Stimulated activated CD4-positive, alpha-beta T cell treated with anti-CD3 and anti-CD28 coated beads, Interleukin-2, amount 100 ng/mL, for 48 hours (primary cell): Measurements from ENCODE around the gene WDR73.
"Not testable (repeated sequence)": the region's sequence is repeated elsewhere in the genome, so short reads cannot be mapped to it uniquely, and the experiment has no call there.

Experiments
- DNase-seq, 2 donors: peaks; one replicate each; pipeline ENCODE4 v3.0.0-alpha.2; 2020

Gene WDR73

DNA sequence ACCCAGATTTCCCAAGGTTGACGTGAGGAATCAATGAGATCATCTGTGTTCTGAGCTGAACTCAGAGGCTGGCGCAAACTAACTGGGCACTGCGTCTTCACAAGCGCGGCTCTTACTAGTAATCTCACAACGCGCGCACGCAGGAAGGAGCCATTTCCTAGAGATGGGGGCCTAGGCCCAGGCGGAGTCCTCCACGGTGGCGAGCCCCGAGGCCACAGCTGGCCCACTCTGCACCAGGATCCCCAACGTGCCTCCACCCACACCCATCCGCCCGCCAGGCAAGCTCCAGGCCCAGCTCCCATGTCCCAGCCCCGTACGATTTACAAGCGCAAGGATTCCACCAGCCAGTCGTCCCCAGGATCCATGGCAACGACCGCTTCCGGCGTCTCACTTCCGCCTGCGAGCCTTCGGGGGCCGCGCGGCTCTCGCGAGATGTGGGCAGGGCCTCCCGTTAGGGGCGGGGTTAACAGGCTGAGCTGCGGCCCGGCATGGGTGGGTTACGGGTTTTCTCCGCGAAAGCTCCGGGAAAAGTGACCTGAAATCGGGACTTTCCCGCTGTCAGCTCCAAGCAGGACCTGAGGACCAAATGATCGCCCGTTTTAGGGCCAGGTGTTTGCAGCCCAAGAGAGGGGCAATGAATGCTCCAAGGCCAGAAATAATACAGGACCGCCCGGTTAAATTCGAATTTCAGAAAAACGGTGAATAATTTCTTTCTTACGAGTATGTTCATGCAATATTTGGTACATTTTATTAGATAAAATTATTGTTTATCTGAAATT, at the start of gene WDR73:
Gene WDR73, minus strand, starts transcription at position 374 of the 779 bp plus-strand sequence. Its CDS starts 9 bp downstream, at position 365.
- peak; percentile 97 for DNase-seq

DNA sequence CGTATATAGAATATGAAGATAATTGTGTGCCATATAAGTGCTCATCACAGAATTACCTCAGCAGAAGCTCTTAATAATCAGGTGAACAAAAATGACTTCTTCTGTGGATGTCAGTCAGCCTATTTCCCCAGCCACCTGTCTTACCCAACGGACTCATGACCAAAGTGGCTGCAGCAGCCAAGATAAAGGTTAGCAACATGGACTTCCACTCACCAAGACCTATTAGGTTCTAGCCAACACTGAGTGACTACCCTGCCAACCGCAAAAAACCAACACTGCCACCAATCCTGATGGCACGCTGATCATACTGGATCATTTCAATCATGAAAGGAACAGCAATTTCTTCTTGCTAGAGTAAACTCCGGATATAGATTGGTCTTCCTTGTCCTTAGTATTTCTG, 49.7 kb upstream of the WDR73 start:
- DNase-seq: no peak

DNA sequence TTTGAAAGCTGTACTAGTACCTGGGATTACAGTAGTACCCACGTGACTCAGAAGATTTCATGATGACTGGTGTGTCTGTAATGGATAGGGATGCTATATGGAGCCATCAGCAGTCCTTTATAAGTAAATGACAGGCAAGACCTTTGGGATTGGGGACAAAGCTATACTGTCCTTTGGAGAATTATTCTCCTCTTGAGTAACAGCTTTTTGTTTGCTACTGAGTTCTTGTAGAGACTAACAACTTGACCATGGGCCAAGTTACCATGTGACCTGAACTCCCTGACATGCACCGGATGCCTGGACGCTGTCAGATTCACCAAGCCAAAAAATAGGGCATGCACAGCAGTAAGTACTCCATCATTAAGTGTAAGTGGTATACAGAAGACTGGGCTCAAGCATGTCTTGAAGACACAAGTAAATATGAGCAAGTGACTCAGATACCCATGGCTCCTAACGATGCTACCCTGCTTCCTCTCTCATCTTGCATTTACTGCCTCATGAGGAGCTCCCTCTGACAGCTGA, 48.9 kb upstream of the WDR73 start:
- no peak for DNase-seq

DNA sequence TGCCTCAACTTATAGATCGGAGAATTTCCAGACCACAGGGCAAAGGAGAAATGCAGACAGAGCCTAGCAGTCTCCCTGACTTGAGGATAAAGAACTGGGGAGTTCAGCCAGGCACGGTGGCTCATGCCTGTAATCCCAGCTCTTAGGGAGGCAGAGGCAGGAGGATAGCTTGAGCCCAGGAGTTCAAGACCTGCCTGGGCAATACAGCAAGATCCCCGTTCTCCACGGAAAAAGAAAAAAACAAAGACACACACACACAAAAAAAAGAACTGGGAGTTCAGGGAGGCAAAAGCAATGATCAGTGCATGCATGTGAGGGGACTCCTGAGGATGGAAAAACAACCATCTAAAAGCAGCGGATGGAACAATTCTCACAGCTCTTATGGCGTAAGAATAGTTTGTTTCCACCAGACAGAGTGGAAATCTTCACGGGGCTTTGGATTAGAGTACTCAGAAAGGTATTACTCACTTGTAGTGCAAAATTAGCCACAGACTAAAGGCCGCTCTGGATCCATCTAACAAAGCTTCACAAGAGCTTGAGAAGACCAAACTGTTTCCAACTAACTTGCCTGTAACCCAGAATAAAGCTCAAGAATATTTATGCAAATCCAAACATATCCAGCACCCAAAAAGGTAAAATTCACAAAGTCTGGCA, 45.6 kb upstream of the WDR73 start:
- DNase-seq: no peak

DNA sequence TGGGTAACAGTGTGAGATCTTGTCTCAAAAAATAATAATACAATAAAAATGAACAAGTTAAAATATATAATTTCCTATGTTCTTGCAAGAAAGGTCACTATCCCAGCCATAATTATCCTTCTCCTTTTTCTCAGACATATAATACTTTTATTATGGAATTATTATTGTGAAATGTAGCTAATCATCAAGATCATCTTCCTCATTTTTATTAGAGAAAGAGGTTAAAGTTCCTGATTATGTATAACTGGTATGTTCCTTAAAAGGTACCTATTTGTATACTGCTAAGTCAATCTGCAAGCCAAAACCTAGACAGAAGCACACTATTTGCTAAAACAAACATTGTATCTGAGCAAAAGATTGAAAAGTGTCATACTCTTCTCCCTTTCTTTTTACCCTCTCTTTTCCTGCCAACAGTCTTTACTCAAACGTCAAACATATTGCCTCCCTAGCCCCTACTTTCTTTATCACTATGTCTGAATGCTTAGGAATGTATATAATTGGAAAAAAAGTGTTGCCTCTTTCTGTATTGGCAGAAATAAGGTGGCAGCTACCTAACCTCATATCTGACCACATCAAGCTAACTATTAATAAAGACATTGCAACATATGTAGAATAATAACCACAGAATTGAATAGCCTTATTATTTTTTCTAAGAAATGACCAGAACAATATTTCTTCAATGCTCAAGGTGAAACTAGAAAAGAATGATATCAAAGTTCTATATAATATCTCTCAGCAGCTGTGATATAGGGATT, 43.3 kb upstream of the WDR73 start:
- no peak for DNase-seq

DNA sequence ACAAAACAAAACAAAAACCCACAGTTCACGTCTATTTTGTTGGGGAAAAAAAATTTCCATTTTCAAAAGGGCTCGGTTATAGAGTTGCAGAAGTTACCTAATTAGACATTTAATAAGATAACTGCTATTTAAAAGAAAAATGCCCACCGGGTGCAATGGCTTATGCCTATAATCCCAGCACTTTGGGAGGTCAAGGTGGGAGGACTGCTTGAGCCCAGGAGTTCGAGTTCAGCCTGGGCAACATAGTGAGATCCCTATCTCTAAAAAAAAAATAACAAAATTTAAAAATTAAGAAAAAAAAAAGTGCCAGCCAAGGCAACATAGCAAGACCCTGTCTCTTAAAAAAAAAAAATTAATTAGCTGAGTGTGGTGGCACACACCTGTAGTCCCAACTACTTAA, 42.7 kb upstream of the WDR73 start:
- DNase-seq: no peak

DNA sequence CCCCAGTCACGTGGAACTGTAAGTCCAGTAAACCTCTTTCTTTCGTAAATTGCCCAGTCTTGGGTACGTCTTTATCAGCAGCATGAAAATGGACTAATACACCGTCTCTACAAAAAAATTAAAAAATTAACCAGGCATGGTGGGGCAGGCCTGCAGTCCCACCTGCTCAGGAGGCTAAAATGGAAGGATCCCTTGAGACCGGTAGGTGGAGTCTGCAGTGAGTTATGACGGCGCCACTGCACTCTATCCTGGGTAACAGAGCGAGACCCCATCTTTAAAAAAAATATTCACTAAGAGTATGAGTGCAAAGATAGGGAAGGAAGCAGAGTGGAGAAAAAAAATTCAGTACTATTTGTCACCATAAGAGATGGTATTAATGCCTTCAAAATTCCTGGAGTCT, 36.3 kb upstream of the WDR73 start:
- DNase-seq: no peak

DNA sequence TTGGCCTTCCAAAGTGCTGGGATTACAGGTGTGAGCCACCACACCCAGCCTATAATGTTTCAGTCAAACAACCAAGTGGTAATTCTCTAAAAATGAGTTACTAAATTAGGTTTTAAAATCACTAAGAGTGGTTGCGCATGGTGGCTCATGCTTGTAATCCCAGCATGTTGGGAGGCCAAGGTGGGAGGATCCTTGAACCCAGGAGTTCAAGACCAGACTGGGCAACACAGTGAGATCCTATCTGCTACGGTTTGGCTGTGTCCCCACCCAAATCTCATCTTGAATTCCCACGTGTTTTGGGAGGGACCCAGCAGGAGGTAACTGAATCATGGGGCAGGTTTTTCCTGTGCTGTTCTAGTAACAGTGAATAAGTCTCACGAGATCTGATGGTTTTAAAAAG, 35.8 kb upstream of the WDR73 start:
- no peak for DNase-seq

DNA sequence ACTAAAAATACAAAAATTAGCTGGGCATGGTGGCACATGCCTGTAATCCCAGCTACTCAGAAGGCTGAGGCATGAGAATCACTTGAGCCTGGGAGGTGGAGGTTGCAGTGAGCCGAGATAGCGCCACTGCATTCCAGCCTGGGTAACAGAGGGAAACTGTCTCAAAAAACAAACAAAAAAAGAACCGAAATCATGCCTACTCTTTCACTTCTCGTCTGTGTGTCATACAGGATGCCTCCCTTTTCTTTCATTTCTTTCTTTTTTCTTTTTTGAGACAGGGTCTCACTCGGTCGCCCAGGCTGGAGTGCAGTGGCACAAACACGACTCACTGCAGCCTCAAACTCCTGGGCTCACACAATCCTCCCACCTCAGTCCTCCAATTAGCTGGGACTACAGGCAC, 32.4 kb upstream of the WDR73 start:
- not testable (repeated sequence) for DNase-seq

DNA sequence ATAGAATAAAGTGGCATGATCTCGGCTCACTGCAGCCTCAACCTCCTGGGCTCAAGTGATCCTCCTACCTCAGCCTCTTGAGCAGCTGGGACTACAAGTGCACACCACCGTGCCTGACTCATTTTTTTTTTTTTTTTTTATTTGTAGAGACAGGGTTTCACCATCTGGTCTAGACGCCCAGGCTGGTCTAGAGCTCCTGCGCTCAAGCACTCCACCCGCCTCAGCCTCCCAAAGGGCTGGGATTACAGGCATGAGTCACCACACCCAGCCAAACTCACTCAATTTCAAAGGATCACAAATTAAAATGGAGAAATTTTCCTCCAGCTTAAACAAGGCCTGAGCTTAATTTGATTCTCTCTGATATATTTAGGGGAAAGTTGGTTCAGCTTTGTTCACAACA, 31.2 kb upstream of the WDR73 start:
- DNase-seq: no peak

DNA sequence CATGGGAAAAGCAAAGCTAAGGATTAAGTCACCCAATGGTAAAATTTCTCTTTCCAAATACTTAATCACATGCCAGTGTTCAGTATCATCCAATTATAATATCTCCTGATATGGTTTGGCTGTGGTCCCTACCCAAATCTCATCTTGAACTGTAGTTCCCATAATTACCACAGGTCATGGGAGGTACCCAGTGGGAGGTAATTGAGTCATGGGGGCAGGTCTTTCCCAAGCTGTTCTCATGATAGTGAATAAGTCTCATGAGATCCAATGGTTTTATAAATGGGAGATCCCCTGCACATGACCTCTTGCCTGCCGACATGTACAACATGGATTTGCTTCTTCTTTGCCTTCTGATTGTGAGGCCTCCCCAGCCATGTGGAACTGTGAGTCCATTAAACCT, 30.0 kb upstream of the WDR73 start:
- no peak for DNase-seq

DNA sequence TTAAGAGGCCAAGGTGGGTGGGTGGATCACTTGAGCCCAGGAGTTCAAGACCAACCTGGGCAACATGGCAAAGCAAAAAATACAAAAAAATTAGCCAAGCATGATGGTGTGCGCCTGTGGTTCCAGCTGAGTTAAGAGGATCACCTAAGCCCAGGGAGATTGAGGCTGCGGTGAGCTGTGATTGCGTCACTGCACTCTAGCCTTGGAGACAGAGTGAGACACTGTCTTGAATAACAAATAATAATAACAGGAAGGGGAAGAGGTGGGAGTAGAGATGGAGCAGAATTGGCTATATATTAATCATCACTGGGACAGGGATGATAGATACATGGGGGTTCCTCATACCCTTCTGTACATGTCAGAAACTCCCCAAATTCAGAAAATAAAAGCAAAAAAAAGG, 27.7 kb upstream of the WDR73 start:
- DNase-seq: peak in 1 of 2 donors; percentile 40

DNA sequence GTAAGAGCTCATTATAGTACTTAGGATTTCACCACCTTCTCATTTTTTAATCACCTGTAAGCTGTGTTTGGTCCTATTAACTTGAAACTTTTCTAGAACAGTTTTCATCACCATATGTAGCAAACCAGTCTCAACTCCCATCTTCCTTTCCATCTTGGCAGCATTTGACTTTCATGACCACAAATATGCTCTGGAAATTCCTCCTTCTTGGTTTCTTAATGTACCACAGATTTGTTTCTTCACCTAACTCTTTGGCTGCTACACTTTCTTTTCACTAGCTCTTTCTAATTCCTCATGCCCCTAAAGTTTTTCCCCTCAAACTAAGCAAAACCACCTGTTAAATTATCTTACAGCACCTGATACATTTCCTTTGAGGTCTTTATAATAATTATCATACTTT, 17.1 kb upstream of the WDR73 start:
- DNase-seq: no peak

DNA sequence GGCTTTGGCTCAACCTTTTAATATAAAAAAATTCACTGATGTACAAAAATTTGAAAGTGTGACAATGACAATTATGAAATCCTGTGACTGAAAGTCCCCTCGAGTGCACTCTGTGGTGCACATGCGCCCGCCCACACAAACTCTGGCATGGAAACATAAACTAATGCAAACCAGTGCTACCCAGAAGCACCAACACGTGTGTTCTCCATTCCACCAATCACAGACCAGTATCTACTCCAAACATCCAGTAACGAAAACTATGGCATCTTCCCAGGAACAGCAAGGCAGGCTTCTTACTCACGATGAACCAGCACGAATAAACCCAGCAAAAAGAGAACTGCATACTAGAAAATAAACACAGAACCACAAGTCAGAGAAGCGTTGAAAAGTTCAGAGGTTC, 15.6 kb upstream of the WDR73 start:
- peak; percentile 30 to 53 for DNase-seq

DNA sequence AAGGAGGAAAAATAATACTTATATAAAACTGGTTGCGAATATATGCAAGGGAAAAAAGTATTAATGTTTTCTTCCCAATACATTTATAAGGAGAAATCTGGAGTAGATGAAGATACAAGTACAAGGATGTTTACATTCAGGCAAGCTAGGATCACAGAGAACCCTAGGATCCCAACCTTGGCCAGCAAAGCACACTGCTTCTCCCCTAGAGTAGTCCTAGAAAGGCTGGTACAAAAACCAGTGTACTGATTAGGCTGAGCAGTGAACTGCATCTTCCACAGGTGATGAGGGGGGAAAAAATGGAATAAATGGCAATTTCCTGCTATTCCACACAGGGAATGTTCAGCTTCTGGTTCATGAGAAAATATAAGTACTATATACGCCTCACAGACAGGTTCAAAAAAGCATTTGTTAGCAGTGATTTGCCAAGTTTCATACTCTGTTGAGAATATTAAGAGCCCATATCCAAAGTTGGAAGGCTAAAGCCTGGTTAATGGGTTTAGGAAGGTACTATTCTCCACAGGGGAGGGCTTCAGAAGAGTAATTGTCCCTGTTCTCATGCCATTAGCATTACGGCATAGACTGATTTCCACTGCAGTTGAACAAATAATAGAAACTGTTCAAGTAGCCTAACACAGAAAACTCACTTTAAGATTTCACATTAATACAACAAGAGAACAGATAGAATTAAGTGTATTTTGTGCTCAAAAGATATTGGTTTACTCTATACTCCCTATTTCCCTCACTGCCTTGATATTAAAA, 14.3 kb upstream of the WDR73 start:
- DNase-seq: no peak

DNA sequence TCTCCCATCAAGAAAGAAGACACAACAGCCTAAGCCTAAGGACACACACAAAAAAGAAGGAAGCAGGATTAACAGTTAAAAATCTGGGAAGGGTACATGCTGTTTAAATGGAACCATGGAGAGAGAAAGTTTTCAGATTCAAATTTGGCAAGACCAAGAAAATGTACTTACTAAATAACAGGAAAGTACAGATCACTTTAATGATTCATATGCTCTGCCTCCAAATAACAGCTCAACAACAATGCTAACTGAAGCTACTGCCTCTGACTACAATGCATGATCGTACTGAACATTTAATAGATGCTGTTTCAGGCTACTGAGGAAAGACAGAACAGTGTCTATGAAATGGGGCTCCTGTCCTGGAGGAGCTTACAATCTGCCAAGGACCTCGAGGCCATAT, 12.3 kb upstream of the WDR73 start:
- no peak for DNase-seq

DNA sequence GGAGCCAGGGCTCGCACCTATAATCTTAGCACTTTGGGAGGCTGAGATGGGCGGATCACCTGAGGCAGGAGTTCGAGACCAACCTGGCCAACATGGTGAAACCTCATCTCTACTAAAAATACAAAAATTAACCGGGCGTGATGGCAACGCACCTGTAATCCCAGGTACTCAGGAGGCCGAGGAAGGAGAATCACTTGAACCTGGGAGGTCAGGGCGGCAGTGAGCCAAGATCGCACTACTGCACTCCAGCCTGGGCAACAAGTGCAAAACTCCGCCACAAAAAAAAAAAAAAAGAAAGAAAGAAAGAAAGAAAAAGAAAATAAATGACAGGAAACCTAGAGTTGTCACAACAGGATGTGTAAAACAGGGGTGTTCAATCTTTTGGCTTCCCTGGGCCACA, 6.9 kb upstream of the WDR73 start:
- no peak for DNase-seq

DNA sequence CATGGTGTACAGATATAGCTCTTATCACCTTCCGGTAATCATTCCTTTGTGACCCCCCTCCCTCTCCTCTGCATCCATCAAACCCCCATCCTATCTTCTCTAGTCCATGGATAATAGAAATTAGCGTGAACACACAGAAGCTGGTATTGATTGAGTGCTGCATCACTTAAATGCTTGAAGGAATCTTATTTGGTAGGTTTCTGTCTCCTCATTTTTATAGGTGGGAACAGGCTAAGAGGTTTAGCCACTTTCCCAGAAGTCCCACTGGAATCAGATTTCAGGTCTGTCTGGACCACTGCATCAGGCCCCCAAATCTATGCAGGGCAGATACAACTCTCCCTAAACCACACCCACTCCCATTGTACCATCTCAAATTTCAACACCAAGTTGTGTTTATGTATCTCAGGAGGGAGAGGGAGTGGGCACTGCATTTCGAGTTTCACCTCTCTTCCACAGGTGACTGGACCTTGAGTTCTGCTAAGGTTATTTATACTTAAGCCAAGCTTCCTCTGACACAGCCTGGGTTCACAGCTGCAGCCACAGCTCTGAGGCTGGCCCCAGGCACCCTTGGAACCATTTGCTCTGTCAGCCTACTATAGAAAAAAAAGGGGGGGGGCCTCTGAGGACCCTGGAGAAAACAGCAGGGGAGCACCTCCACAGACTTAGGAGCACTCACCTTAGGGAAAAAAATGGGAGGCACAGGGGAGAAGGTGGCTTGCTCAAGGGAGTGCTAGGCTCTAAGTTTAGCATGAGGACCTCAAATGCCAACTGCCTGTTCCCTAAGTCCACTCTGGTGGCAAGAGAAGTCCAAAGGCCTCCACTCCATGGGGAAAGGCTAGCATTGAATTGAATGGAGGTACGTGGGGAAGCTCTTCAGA, 6.1 kb upstream of the WDR73 start:
- DNase-seq: no peak

DNA sequence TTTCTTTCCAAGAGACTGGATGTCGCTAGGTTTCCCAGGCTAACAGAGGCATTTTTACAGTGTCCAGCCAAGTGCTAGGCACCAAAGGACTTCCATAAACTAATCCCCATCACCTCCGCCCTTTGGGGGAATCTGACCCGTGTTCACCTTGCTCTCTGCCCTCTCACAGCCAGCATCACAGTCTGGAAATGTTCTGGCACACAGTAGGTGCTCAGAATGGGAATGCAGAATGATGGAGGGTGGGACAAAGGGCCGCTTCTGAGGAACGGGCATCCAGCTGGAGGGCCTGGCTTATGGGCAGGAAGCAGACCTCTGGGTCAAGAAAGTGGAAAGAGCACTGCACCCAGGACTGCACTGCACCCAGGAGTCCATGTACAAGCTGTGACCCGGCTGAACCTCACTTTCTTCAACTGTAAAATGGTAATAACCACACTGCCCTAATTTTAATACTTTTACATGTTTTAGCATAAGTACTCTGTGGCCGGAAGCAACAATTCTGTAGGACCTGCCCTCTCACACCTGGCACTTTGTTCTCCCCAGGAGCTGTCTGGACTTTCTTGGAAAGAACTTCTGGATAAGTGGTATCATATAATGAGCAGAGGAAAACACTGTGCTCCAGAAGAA, 4.8 kb upstream of the WDR73 start:
- DNase-seq: no peak

DNA sequence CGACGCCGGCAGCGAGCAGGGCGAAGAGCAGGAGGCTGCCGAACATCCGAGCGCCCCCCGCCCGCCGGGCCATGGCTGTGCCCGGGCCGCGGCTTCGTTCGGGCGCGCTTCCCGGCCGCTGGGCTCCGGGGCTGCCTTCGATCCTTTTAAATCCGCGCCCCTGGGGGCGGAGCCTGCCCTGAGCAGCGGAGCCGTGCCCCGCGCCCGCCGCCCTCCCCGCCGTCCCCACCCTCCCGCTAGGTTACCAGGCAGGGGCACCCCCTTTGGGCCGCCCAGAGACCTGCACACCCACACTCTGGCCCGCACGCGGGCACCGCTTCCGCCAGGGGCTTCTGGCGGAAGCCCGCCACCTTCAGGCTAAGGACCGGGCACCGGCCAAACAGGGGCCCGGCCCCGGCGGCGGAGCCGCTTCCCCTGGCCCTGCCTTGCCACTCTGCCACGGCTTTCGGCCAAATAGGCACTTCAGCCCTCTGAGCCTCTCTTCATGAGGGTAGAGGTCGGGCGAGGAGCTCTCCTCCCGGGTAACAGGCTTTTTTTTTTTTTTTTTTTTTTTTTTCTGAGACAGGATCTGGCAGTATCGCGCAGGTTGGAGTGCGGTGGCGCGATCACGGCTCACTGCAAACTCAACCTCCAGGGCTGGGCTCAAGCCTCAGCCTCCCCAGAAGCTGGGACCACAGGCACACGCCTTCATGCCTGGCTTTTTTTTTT, 4.2 kb upstream of the WDR73 start, which contains the start of gene NMB:
Gene NMB, minus strand, starts transcription at position 120 of the 708 bp plus-strand sequence. Its CDS starts 47 bp downstream, at position 73.
- peak; percentile 66 to 67 for DNase-seq

DNA sequence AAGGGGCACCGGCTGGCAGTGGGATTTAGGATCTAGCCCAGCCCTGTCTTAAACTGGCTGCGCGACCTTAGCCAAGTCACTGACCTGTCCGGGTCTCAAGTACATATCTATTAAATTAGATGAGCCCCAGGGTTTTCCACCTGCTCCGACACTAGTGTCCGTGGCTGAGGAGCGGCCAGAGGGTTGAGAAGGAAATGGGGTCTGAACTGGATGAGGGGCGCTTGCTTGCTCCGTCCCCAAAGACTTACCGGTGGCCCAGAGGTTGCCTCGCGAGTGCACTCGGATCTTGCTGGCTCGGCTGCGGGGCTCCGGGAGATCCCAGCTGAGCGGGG, 3.6 kb upstream of the WDR73 start:
- DNase-seq: no peak
